GM21737 (cell line): ENCODE measurements around the gene OMA1.
"Not testable (repeated sequence)": the region's sequence is repeated elsewhere in the genome, so short reads cannot be mapped to it uniquely, and the experiment has no call there.

Experiments
- ATAC-seq: cut with Tn5 transposase; IDR thresholded peaks from one replicate; pipeline ENCODE4 v1.9.1; 2021; ENCODE audit warnings: mild to moderate bottlenecking, moderate library complexity; ENCODE audit not compliant: unreplicated experiment

Gene OMA1

DNA sequence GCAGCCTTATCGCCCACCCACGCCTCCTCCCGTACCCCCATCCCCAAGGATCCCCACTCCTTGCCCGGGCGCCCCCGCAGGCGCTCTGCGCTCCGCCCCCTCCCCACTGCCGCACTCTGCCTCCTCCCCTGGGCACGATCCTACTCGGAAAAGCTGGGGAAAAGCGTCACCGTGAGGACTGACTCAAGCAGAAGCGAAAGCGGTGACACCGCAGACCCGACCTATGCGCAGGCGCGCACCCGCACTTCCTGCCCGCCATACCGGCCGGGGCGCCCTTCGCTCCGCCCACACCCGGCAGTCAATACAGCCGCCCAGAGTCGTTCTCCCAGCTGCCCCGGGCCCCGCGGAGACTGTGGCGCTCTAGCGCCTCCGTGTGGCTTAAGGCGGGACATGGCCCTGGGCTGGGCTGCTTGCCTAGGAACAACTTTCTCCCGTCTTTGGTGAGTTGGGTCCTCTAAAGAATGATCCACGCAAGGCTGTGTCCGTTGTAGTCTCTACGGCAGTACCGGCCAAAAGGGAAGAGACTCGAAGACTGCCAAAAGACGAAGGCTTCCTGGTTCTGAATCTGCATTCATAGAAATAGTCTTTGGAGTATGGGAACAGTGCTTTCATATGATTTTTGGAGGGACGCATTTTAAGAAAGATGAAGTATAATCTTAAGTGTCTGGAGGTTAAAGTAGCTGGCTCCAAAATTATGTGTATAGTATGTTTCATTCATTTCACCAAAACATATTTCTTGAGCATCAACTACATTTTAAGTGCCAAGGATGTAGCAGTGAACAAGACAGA lies at the start of gene OMA1:
Gene OMA1, minus strand, starts transcription at position 207 of the 789 bp plus-strand sequence. CDS start 7,432 bp downstream, outside the sequence.
- ATAC-seq, result peak; percentile 94

DNA sequence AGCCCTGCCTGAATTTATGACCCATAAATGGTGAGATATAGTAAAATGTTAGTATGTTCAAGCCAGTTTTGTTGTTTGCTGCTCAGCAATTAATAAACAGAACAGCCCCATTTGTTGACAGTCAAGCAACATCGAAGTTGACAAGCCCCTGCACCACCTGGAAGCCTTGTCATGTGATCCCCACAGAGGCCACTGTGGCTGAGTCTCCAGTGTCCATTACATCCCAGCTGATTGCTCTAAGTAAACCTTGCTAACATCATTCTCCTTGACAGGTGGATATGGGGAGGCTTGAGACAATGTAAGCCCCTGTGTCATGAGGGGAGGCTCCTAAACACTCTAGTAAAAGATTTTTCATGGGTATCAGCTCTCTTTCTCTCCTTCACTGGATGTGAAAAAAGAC lies 48.0 kb upstream of the OMA1 start:
- no peak for ATAC-seq

DNA sequence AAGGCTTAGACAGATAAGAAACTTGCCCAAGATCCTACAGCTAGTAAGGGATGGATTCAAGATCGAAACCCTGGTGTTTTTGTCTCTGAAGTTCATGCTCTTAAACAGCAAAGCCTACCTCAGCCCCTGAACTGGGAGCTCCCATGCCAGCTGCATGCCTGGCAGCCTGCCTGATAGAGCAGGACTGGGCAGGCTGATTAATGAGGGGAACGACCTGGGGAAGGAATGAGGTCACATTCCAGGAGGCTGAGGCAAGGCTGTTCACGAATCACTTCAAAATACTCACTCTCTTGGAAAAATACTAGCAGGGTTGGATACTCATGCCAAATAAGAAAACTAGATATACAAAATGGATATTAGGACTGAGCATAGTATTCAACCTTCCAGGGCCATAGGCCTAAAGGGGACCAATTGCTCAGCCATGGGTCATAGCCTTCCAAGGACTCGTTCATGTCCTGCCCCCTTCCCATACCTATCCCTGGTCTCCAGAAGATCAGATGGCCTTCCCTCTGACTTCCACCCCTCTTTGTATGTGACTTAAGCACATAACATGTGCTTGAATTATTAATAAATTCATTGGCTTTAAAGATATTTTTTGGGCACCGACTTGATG lies 46.1 kb upstream of the OMA1 start:
- no peak for ATAC-seq

DNA sequence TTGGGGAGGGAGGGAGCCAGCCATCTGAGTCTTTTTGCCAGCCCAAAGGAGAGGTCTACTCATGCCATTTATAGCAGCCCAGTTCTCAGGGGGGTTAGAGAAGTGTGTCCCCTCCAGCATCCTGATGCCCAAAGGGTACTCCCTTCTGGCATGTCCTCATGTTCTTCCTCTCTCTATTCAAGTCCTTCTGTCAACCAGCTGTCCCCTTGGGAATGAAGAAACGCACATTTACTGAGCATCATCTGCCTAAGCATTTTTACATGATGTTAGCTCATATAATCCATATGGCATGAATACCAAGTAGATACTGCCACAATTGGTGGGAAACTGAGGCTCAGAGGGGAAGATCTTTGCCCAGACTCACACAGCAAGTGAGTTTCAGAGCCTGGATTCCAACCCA lies 45.3 kb upstream of the OMA1 start:
- ATAC-seq, result no peak

DNA sequence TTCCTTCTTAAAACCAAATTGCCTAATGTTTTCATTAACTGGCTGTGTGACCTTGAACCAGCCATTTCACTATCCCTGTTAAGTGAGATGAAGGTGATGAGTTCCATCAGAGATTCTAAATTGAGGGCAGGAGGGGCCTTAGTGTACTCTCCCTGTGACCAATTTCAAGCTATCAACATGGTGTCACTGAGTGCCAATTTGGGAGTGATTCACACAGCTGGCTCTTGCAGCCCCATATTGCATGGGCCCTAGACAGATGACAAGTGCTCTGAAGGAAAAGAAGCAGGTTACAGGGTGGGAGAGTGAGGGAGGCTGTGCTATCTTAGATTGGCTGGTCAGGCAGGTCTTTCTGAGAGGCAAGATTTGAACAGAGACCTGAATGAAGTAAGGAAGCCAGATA lies 43.5 kb upstream of the OMA1 start:
- no peak for ATAC-seq

DNA sequence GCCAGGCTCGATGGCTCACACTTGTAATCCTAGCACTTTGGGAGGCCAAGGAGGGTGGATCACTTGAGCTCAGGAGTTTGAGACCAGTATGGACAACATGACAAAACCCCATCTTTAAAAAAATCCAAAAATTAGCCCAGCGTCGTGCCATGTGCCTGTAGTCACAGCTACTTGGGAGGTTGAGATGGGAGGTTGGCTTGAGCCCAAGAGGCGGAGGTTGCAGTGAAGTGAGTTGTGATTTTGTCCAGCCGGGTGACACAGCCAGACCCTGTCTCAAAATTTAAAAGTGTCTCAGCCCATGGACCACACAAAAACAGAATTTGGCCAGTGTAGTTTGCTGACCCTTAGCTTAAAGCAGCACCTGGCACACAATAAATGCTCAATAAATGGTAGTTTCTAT lies 41.9 kb upstream of the OMA1 start:
- ATAC-seq, result no peak

DNA sequence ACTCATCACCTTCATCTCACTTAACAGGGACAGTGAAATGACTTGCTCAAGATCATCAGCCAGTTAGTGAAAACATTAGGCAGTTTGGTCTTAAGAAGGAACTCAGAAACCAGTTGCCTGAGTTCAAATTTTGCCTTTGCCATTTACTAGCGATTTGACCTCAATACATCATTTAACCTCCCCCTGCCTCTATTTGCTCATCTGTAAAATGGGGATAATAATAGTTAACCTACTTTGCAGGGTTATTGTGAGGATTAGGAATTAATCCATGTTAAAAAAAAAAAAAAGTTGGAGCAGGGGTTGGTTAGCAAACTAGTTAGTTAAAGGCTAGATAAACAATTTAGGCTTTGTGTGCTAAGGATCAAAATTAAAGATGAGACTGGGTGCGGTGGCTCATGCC lies 41.1 kb upstream of the OMA1 start:
- no peak for ATAC-seq

DNA sequence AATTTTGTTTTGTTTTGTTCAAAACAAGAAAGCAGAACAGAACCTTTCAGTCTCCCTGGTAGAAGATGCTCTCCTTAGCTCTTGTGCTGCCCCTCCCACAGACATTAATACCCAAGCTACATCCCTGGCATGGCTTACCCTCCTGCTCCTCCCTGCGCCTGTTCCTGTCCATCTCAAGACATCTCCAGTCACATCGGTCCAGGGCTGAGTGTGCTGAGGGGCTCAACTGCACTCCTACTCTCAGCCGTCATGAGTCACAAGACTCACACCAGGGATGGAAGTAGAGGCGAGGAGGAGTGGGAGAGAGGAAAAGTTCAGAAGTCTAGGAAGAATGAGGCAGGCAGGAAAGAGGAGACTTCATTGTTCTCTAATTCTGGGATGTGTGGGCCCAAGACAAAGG lies 39.7 kb upstream of the OMA1 start:
- no peak for ATAC-seq

DNA sequence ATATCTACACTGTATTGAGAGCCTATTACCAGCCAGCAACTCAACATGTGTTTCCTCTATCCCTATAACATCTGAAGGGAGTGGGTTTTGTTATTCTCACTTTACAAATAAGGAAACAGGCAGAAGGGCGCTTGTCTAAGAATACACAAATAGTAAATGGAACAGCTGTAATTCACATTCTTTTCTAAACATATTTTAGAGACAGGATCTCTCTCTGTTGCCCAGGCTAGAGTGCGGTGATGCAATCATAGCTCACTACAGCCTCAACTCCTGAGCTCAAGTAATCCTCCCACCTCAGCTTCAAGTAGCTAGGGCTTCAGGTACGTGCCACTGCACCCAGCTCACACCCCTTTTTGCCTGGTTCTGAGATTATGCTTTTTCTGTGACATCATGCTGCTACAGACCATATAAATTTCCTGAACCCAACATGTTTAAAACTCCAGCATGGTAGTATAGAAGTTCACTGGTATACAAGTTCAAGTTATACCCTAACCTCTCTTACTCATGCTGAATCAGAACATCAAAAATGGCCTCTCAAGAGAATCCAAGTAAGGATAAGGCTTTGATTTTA lies 39.1 kb upstream of the OMA1 start:
- no peak for ATAC-seq

DNA sequence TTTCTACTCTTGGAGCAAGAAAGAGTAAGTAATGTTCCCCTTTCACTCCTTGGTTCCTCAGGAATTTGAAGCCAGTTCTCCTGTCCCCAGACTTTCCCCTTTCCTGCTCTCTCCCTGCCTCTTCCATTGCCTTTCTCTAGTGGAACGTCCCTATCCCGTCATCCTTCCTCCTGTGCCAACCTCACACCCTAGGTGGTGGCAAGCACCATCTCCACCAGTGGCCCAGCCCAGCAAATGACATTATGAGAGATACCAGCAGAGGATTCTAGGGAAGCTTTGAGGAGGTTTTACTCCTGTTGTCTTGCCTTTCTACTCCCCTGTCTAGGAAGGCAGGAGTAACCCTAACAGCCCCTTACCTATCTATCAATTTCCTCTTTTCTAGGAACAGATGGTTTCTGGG lies 38.6 kb upstream of the OMA1 start:
- no peak for ATAC-seq

DNA sequence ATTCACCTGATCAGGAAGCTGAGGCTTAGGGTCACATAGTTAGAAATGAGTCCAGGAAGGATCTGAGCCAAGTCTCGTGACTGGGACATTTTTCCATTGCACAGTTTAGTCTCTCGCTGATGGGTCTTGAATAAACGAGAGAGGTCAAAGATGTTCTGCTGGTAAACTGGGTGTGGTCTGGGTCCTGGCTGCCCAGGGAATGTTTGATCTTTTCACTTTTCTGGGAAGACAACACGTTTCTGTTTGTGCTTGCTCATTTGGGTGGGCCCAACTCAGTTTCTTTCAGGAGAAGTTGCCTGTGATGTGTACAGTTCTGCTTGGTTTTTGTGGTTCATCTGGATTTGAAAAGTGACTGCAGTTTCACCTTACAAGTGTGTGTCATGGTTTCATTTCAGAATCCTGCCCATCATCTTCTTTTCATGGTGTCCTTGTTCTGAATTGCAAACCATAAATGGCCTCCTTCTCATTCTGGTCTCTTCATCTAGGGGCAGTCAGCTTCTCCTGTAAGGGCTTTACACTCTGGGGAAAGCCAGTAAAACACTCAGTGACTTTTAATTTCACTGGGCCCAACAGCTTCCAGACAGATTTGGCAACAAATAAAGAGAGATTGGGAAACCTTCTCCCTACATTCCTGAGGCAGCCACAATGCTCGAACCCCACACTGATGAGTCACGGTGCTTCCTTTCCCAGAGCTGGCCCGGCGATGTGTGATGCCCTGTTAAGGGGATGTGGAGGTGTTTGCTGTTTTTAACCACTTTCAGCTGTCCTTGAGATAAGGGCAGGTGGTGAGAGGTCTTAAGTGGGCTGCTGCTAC lies 37.8 kb upstream of the OMA1 start:
- no peak for ATAC-seq

DNA sequence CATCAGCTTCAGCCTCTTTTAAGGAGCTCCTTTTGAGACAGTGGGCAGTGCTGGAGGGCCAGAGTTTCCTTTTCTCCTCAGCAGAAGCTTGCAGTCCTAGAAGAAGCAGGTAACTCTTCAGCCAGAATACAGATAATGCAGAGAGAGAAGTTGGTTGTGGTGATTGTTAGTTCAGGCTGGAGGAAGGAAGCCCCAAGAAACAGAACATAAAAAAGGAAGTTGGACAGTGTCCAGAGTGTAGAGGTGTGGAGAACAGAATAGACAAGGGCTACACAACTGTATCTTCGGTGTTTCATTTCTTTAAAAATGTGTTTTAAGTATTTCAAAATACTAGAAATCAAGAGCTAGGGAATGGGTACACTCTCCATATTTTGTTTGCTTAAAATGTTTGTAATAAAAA lies 37.0 kb upstream of the OMA1 start:
- ATAC-seq, result no peak

DNA sequence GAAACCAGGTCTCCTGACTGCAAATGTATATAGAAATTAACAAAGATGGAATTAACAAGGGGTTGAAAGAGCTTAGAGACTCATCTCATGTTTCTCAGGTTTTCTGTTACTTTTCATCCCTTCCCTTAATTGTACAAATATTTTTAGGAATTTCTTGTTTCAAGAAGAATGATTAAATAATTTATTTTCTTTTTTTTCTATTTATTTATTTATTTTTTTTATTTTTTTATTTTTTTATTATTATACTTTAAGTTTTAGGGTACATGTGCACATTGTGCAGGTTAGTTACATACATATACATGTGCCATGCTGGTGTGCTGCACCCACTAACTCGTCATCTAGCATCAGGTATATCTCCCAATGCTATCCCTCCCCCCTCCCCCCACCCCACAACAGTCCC lies 35.6 kb upstream of the OMA1 start:
- ATAC-seq, result not testable (repeated sequence)

DNA sequence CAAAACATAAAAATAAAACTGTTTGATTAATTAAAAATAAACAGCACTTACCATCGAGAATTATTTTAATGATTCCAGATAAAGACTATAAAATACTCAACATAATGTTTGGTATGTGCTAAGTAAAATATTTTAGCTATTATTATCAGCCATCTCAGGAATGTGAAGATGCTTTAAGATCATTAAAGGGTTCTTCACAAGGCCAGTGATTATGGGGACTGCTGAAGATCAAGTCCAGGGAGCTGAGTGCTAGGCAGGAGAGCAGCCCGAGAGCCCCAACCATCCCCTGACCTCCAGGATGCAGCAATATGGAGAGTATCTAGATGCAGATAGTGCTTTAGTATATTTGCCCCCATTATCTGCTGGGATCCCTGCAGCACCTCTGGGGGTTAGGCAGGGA lies 35.1 kb upstream of the OMA1 start:
- ATAC-seq, result no peak

DNA sequence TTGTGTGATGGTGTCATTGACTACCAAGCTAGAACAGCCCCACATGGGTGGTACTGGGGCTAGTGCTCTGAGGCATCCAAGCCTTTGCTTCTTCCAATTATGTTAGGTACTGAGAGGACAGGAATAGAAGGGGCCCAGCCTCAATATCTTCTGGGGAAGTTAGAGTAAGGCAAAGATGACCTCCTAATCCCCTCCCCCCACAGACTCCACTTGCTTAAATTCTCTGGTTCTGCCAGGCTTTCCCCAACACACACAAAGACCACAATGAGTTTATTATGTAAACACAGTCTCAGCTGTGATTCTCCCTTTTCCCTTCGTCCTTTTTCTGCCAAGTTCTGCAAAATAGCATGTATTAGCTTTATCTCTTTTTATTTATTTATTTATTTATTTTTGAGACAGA lies 33.7 kb upstream of the OMA1 start:
- no peak for ATAC-seq

DNA sequence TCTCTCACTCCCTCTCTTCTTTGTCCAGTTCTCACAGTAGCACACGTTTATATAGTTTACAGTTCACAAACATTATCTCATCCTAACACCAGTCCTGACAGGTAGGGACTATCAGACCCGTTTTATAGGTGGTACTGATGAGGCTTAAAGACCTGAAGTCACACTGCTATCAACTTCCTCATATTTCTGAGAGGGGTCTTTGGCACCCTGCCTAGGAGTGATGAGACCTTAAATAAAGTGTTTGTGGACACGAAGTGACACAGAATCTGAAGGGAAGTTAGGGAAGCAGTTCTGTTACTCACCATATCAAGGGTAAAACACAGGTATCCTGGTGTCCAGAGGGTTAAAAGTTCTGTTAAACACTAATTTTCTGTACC lies 31.1 kb upstream of the OMA1 start:
- ATAC-seq, result no peak

DNA sequence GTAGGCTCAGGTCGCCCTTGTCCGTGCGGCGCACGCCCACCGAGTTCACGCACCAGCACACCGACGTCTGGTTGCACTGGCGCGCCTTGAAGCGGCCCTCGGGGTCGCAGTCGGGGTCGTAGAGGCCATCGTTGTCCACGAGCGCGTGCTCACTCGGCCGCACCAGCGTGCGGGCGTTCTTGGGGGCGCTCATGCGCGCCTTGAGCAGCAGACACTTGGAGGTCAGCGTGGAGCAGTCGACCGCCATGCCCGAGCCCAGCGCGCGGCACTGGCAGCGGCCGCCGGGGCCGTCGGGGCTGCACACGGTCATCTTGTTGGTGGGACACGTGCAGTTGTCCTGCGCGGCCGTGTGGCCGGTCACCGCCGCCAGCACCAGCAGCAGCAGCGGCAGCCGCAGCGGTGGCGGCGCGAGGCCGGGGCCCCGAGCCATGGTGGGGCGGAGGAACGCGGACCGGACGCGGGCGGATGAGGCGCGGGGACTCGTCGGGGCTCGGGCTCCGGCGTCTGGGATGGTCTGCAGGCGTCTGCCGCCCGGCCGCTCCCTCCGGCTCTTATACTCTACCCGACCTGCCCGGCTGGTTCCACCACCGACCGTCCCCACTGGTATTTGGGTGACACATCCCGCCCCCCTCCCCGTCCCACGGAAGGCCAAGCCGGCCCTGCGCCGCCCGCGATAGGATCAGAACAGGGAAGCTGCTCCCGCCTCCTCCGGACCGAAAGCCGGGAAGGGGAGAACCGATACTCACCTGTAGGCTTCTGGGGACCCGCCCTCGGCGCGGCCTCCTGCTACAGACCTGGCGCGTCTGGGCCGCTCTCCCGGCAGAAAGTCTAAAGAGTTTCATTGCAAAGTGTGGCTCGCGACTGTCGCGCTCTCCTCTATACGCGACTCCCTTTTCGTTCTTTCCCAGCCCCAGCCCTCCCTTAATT lies 30.5 kb upstream of the OMA1 start, which contains the start of gene TACSTD2:
Gene TACSTD2, minus strand, starts transcription at position 526 of the 927 bp plus-strand sequence. Its CDS starts 96 bp downstream, at position 430.
- ATAC-seq, result no peak

DNA sequence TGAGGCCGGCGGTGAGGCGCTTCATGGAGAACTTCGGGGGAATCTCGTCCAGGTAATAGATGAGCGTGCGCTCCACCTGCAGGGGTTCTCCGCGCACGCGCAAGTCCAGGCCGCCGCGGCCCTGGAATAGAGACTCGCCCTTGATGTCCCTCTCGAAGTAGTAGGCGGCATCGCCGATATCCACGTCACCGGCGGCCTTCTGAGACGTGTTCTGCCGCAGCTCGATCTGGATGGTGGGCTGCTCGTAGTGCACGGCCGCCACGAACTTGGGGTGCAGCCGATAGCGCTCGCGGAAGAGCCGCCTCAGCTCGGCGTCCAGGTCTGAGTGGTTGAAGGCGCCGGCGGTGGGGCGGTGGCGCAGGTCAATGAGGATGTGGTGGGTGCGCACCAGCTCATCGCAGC lies 29.8 kb upstream of the OMA1 start:
- no peak for ATAC-seq

DNA sequence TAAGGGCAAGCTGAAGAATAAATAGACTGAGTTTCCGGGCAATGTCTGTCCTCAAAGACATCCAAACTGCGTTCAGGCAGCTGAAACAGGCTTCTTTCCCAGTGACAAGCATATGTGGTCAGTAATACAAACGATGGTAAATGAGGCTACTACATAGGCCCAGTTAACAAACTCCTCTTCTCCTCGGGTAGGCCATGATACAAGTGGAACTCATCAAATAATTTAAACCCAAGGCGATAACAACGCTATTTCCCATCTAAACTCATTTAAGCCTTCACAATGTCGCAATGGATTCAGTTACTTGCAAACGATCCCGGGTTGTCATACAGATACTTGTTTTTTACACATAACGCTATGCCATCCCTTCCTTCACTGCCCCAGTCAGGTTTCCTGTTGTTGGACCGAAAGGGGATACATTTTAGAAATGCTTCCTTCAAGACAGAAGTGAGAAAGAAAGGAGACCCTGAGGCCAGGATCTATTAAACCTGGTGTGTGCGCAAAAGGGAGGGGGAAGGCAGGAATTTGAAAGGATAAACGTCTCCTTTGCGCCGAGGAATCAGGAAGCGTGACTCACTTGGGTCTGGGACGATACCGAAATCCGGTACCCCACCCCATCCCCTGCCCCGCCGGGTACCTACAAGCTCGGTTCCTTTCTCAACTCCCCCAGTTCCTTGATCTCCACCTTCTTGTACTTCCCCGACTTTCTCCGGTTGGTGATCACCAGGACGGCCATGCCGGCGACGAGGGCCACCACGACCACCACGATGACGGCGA lies 29.2 kb upstream of the OMA1 start:
- no peak for ATAC-seq

DNA sequence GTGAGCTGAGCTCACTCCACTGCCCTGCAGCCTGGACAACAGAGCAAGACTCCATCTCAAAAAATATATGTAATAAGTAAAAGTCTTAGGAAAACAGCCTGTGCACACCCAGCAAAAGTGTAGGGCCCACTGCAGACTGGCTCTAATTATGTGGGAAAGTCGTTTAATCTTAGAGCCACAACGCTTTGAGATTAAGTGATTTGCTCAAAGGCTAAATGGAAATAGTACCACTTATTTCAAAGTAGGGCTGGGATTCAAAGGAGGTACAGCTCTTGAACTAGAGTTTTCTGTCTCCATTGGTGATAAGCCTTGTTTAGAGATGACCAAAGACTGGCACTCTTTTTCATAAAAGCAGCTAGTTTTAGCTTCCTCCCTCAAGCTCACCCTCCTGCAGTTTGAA lies 28.3 kb upstream of the OMA1 start:
- ATAC-seq, result no peak
